H9 (cell line): ENCODE data around the gene PRDX2. TPM values are rescaled to one million over a fixed set of nuclear protein-coding genes. Genes with fewer than 3 reads are reported as not detected.
"Not testable (repeated sequence)": the region's sequence is repeated elsewhere in the genome, so short reads cannot be mapped to it uniquely, and the experiment has no call there.

ENCODE experiments used
- DNase-seq: peaks from one replicate; pipeline ENCODE4 v3.0.0-alpha.2; 2017
- H2AFZ ChIP-seq: one replicate; pipeline ENCODE4 v1.6.1; 2013; ENCODE audit warnings: mild to moderate bottlenecking, low read length, control low read depth, moderate library complexity
- H2AK5ac ChIP-seq: 2 replicates; pipeline ENCODE4 v1.6.1; 2013; ENCODE audit warnings: low read length, control low read depth, mixed read lengths; ENCODE audit not compliant: insufficient read length
- H2BK120ac ChIP-seq: one replicate; pipeline ENCODE4 v1.6.1; 2013; ENCODE audit warnings: low read depth, mild to moderate bottlenecking, low read length, control low read depth, inconsistent platforms; ENCODE audit not compliant: poor library complexity, severe bottlenecking
- H2BK12ac ChIP-seq: 2 replicates; pipeline ENCODE4 v1.6.1; 2013; ENCODE audit warnings: low read length, control low read depth, mixed read lengths, low read depth; ENCODE audit not compliant: insufficient read length
- H2BK15ac ChIP-seq: 2 replicates; pipeline ENCODE4 v1.6.1; 2013; ENCODE audit warnings: low read depth, low read length, control low read depth
- H2BK20ac ChIP-seq: one replicate; pipeline ENCODE4 v1.6.1; 2013; ENCODE audit warnings: low read depth, mild to moderate bottlenecking, low read length, control low read depth, inconsistent platforms; ENCODE audit not compliant: poor library complexity, severe bottlenecking
- H2BK5ac ChIP-seq: 2 replicates; pipeline ENCODE4 v1.6.1; 2013; ENCODE audit warnings: low read length, control low read depth, mixed read lengths; ENCODE audit not compliant: insufficient read length
- H3K14ac ChIP-seq: 2 replicates; pipeline ENCODE4 v1.6.1; 2013; ENCODE audit warnings: low read length, control low read depth; ENCODE audit not compliant: insufficient read depth
- H3K18ac ChIP-seq: 2 replicates; pipeline ENCODE4 v1.6.1; 2013; ENCODE audit warnings: low read depth, mild to moderate bottlenecking, mixed read lengths, low read length, control low read depth; ENCODE audit not compliant: insufficient read length
- H3K23ac ChIP-seq: 2 replicates; pipeline ENCODE4 v1.6.1; 2013; ENCODE audit warnings: low read length, control low read depth, mixed read lengths, low read depth; ENCODE audit not compliant: insufficient read length
- H3K23me2 ChIP-seq: 2 replicates; pipeline ENCODE4 v1.6.1; 2013; ENCODE audit warnings: low read depth, mild to moderate bottlenecking, mixed read lengths, low read length, control low read depth; ENCODE audit not compliant: insufficient read length, poor library complexity, severe bottlenecking
- H3K27ac ChIP-seq: 2 replicates; pipeline ENCODE4 v1.5.1; 2013; ENCODE audit warnings: low read length, control low read depth, mixed read lengths, low read depth; ENCODE audit not compliant: insufficient read length
- H3K27me3 ChIP-seq: 2 replicates; pipeline ENCODE4 v1.6.1; 2013; ENCODE audit warnings: low read length, control low read depth, inconsistent platforms; ENCODE audit not compliant: insufficient read depth
- H3K4ac ChIP-seq: 2 replicates; pipeline ENCODE4 v1.6.1; 2013; ENCODE audit warnings: low read depth, mild to moderate bottlenecking, control low read depth, inconsistent platforms, low read length, moderate library complexity
- H3K4me1 ChIP-seq: 2 replicates; pipeline ENCODE4 v1.6.1; 2013; ENCODE audit warnings: low read length, control low read depth, inconsistent platforms; ENCODE audit not compliant: insufficient read depth
- H3K4me2 ChIP-seq: 2 replicates; pipeline ENCODE4 v1.6.1; 2013; ENCODE audit warnings: low read length, control low read depth, mixed read lengths; ENCODE audit not compliant: insufficient read length, insufficient read depth
- H3K56ac ChIP-seq: 2 replicates; pipeline ENCODE4 v1.6.1; 2013; ENCODE audit warnings: low read depth, mild to moderate bottlenecking, mixed read lengths, low read length, control low read depth; ENCODE audit not compliant: insufficient read length
- H3K79me1 ChIP-seq: 2 replicates; pipeline ENCODE4 v1.6.1; 2013; ENCODE audit warnings: low read depth, mild to moderate bottlenecking, moderate library complexity, low read length, control low read depth, inconsistent platforms; ENCODE audit not compliant: insufficient read depth, poor library complexity, severe bottlenecking
- H3K79me2 ChIP-seq: 2 replicates; pipeline ENCODE4 v1.6.1; 2013; ENCODE audit warnings: low read length, control low read depth, inconsistent platforms; ENCODE audit not compliant: insufficient read depth
- H3K9ac ChIP-seq: 2 replicates; pipeline ENCODE4 v1.6.1; 2013; ENCODE audit warnings: low read length, control low read depth, mixed read lengths; ENCODE audit not compliant: insufficient read length; ENCODE audit errors: extremely low read depth
- H3K9me3 ChIP-seq: one replicate; pipeline ENCODE4 v1.6.1; 2013; ENCODE audit warnings: low read depth, low read length, inconsistent platforms; ENCODE audit not compliant: control insufficient read depth
- H3T11ph ChIP-seq: one replicate; pipeline ENCODE4 v1.6.1; 2013; ENCODE audit warnings: mild to moderate bottlenecking, low read length, control low read depth, inconsistent platforms
- H4K20me1 ChIP-seq: one replicate; pipeline ENCODE4 v1.6.1; 2013; ENCODE audit not compliant: control insufficient read depth, insufficient read length, insufficient read depth
- H4K5ac ChIP-seq: 2 replicates; pipeline ENCODE4 v1.6.1; 2013; ENCODE audit warnings: low read depth, mild to moderate bottlenecking, mixed read lengths, low read length, control low read depth; ENCODE audit not compliant: insufficient read length
- H4K8ac ChIP-seq: replicated peaks from 2 replicates; pipeline ENCODE4 v1.6.1; 2013; ENCODE audit warnings: low read length, control low read depth, mixed read lengths, low read depth; ENCODE audit not compliant: insufficient read length
- H4K91ac ChIP-seq: 2 replicates; pipeline ENCODE4 v1.6.1; 2013; ENCODE audit warnings: low read depth, mild to moderate bottlenecking, moderate library complexity, mixed read lengths, low read length, control low read depth; ENCODE audit not compliant: insufficient read length
- H3K27ac Mint-ChIP-seq, 3 experiments: 2 replicates in 2 of 3; 3 replicates in 1 of 3; pipeline ENCODE4 v1.8.0; 2020 to 2021; ENCODE audit warnings: mixed read lengths in 3 of 3, mild to moderate bottlenecking in 1 of 3, moderate library complexity in 1 of 3
- H3K27me3 Mint-ChIP-seq: 2 replicates; pipeline ENCODE4 v1.8.0; 2021; ENCODE audit warnings: low read depth, mild to moderate bottlenecking, moderate library complexity, mixed read lengths
- H3K36me3 Mint-ChIP-seq, 3 experiments: 2 replicates in 2 of 3; 3 replicates in 1 of 3; pipeline ENCODE4 v1.8.0; 2020 to 2021; ENCODE audit warnings: low read depth in 3 of 3, mixed read lengths in 3 of 3; ENCODE audit not compliant: insufficient read depth in 1 of 3
- H3K4me1 Mint-ChIP-seq, 2 experiments: 2 replicates each; pipeline ENCODE4 v1.8.0; 2020; ENCODE audit warnings: mixed read lengths in 2 of 2
- H3K4me3 Mint-ChIP-seq, 2 experiments: 2 replicates in 1 of 2; 3 replicates in 1 of 2; pipeline ENCODE4 v1.8.0; 2020 to 2021; ENCODE audit warnings: mild to moderate bottlenecking in 2 of 2, mixed read lengths in 2 of 2, moderate library complexity in 1 of 2
- H3K9me3 Mint-ChIP-seq, 2 experiments: 2 replicates in 1 of 2; 3 replicates in 1 of 2; pipeline ENCODE4 v1.8.0; 2020; ENCODE audit warnings: mild to moderate bottlenecking in 2 of 2, mixed read lengths in 2 of 2, moderate library complexity in 1 of 2
- CTCF ChIP-seq: fragments of 200-600 bp; sonication (generic); conservative IDR thresholded peaks from 3 replicates; pipeline ENCODE4 v1.8.0; 2021; ENCODE audit warnings: antibody characterized with exemption, mild to moderate bottlenecking
- WGBS: extraction: QIAGEN DNeasy Blood & Tissue Kit; methylation state at CpG from one replicate; pipeline ENCODE4 v1.1.7; 2013; ENCODE audit warnings: missing lambda C conversion rate, low lambda C conversion rate, mixed read lengths; ENCODE audit not compliant: insufficient read length; ENCODE audit errors: extremely low coverage; 5-methylcytosine and 5-hydroxymethylcytosine counted together
- total RNA-seq: library from RNA; stranded (reverse); gene quantifications from 2 replicates; pipeline ENCODE4 v1.2.1, GENCODE V29; 2021

The PRDX2 gene
- total RNA-seq, 1 experiment from 2014 or later, result 468 TPM

GRCh38 chr19:12847159-12848139 lies 45.8 kb upstream of the PRDX2 start:
- peak; percentile 100 for TF ChIP-seq CTCF
- Mint-ChIP-seq H3K4me1 (peaks cover 7% of the 10 kb centered on the region in 2 experiments), H3K4me3 (peak overlapping the region; percentile 24 to 66; a peak in 2 of 5 replicates), H3K27me3 (peaks cover 11% of the 10 kb centered on the region), H3K36me3 (peaks cover 7 to 12% (median 10%) of the 10 kb centered on the region in 3 experiments), H3K27ac (no peak overlapping the region), H3K9me3 (no peaks in the 10 kb centered on the region)
- Histone ChIP-seq H3K23me2 (no peaks in the 10 kb centered on the region), H3K23ac (no peak overlapping the region), H2AFZ (no peak overlapping the region), H2BK5ac (no peak overlapping the region), H4K20me1 (no peaks in the 10 kb centered on the region), H3K79me1 (no peaks in the 10 kb centered on the region), H3K79me2 (no peaks in the 10 kb centered on the region), H3K4ac (no peak overlapping the region), H2AK5ac (no peak overlapping the region), H4K8ac (no peak overlapping the region), H3K4me1 (no peaks in the 10 kb centered on the region), H3K9me3 (no peaks in the 10 kb centered on the region), H3K27me3 (no peaks in the 10 kb centered on the region), H2BK120ac (no peak overlapping the region), H3K9ac (no peak overlapping the region), H4K91ac (no peak overlapping the region), H3K14ac (no peak overlapping the region; the same call in 1 of the 2 replicates), H3K4me2 (peak overlapping the region; percentile 1), H2BK15ac (no peak overlapping the region), H3K56ac (no peak overlapping the region), H2BK12ac (no peak overlapping the region), H3T11ph (no peak overlapping the region), H3K27ac (no peak overlapping the region), H2BK20ac (no peak overlapping the region), H4K5ac (no peak overlapping the region), H3K18ac (no peak overlapping the region)
- no CpG with 5 or more reads among the region's 69 CpGs for WGBS
- peak; percentile 94 for DNase-seq

GRCh38 chr19:12846613-12847012 lies 45.0 kb upstream of the PRDX2 start:
- H3K56ac ChIP-seq, H3K23ac ChIP-seq, H3K79me1 ChIP-seq, H3K9me3 Mint-ChIP-seq, H3K27ac Mint-ChIP-seq, H2BK20ac ChIP-seq, H3K9ac ChIP-seq, H4K5ac ChIP-seq, H3K27me3 ChIP-seq, H2BK120ac ChIP-seq, H3K18ac ChIP-seq, H3K79me2 ChIP-seq, H2BK5ac ChIP-seq, H3T11ph ChIP-seq, DNase-seq, H4K91ac ChIP-seq, H3K9me3 ChIP-seq, H2AK5ac ChIP-seq, H3K4me3 Mint-ChIP-seq, H2BK12ac ChIP-seq, H4K20me1 ChIP-seq, H2BK15ac ChIP-seq, H3K4ac ChIP-seq, H4K8ac ChIP-seq, H2AFZ ChIP-seq, H3K23me2 ChIP-seq, H3K4me2 ChIP-seq, H3K14ac ChIP-seq, H3K4me1 ChIP-seq, H3K27ac ChIP-seq: not testable (repeated sequence)
- no CpG with 5 or more reads among the region's 7 CpGs for WGBS
- H3K36me3 Mint-ChIP-seq, result peaks cover 10 to 15% (median 10%) of the 10 kb centered on the region in 3 experiments
- H3K4me1 Mint-ChIP-seq, result peaks cover 10 to 11% of the 10 kb centered on the region in 2 experiments
- H3K27me3 Mint-ChIP-seq, result peaks cover 11% of the 10 kb centered on the region
